GM04504 (cell line): Measurements from ENCODE around the gene LEMD2.

Experiments
- DNase-seq: peaks from one replicate; pipeline ENCODE4 v3.0.0-alpha.2; 2012; ENCODE audit warnings: low read depth

The LEMD2 gene

DNA sequence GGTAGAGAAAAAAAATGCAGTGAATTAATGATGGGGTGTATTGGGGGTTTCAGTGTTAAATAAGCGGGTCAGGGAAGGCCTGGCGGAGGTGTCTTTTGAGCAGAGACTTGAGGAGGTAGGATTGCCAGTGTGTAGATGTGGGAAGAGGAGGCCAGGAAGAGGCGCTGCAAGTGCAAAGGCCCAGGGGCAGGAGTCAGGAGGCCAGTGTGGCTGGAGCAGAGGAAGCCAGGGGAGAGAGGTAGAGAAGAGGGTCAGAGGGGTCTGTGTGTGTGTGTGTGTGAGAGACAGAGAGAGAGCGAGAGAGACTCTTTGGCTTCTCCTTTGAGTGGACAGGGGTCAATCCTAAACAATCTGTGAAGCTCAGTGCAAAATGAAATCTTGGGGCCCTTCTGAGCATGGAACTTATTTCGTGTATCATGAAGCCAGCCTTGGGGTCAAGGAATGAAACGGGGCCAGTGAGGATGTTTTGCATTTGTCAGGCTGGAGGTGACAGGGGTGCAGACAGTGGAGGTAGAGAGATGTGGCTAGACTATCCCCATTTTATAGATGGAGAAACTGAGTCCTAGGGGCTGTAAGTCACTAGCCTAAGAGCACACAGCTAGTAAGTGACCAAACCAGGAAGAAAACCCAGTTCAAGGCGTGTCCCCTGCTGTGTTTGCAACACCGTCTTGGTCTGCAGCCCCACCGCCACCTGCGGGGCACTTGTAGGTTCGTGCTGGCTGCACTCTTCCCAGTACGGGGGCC, 32.5 kb downstream of the LEMD2 start:
- DNase-seq, result no peak

DNA sequence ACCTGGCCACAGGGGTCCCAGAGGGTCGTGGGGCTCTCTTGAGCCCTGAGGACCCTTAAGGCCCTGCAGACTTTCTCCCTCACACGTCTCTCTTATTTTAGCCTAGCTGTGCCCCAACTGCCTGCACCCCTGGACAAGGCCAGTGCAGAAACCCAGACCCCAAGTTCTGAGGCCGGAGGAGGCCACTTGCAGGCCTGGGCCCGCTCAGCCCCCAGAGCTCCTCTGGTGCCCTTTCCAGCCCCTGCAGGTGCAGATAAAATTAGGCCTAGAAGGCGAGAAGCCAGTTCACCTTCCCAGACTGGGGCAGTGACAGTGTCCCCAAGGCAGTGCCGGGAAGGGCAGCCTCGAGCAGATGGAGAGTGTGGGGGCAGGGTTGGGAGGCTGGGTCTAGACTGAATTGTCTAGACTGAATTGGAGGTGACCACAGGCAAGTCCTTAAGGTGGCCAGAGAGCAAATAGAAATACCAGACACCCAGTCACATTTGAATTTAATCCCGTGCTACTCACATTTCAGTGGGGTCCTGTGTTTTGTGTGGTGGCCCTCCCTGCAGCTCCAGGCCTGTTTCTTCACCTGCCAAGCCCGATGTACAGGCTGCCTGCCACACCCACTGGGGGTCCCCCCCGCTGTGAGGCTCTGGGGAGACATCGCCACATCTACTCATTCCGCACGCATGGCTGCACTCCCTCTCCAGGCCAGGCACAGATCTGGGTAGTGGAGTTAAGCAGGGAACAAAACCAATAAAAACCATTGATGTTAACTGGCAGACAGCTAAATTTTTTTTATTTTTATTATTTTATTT, 33.7 kb downstream of the LEMD2 start:
- no peak for DNase-seq

DNA sequence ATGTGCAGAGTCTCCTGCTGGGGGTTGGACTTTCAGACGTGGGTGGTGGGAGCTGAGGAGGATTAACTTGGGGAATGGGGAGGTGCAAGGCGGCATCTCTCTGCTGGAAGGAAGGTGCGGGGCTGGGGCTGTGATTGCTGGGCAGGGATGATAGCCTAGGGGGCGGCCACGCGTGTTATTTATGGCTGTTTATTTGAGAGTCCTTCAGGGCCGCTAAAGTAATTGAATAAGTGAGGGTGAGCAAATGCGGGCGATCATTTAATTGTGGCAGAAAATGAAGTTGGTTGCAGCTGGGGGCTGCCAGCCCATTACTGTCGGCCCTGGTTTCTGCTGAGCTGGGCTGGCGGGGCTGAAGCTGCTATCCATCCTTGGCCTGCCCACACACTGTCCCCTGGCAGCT, 34.7 kb downstream of the LEMD2 start:
- no peak for DNase-seq

DNA sequence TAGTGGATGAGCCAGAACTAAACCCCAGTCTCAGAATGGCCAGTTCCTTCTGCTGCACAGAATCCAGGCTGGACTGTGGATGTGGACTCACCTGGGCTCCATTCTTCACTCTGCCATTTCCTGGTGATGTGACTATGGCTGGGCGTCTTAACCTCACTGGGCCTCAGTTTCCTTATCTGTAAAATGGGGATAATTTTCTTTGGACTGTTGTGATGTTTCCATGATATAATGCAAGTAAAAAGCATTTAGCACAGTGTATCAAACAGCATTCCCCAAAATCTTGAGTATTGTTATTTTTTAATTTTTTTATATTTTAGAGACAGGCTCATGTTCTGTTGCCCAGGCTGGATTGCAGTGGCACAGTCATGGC, 36.3 kb downstream of the LEMD2 start:
- no peak for DNase-seq

DNA sequence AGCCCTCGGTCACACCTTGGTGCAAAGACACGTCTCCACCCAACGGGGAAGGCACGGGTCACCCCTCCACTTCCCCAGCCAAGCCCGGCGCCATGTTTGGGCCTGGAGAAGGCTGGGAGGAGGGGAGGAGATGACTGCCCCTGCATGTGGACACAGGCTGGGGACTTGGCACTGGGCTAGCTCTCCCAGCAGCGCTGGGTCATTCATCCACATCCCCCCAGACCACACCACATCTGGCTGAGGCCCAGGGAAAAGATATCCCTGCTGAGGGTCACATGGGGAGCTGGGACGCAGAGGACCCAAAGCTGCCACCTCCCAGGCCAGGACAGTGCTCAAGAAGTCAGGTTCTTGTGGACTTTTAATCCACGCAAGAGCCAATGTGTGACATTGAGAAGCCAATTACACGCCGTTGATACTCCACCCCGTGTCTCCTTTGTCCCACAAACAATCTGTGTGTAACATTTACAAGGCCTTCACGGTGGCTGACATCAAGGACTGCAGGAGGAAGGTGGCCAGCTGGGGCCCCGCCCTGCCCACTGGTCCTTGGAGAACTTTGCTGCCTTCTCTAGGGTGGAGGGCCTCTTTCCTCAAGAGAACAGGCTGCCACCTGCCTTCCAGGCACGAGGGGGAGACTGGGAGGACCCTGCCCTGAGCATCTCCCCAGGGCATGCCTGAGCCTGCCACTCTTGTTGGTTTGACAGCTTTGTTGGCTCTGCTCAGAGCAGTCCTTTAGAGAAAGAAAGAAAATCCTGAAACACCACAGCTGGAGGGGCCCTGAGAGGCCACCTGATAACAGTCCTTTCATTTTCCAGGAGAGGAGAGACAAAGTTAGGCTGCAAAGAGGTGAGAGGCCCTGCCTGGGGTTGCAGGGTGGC, 36.9 kb downstream of the LEMD2 start:
- DNase-seq, result no peak

DNA sequence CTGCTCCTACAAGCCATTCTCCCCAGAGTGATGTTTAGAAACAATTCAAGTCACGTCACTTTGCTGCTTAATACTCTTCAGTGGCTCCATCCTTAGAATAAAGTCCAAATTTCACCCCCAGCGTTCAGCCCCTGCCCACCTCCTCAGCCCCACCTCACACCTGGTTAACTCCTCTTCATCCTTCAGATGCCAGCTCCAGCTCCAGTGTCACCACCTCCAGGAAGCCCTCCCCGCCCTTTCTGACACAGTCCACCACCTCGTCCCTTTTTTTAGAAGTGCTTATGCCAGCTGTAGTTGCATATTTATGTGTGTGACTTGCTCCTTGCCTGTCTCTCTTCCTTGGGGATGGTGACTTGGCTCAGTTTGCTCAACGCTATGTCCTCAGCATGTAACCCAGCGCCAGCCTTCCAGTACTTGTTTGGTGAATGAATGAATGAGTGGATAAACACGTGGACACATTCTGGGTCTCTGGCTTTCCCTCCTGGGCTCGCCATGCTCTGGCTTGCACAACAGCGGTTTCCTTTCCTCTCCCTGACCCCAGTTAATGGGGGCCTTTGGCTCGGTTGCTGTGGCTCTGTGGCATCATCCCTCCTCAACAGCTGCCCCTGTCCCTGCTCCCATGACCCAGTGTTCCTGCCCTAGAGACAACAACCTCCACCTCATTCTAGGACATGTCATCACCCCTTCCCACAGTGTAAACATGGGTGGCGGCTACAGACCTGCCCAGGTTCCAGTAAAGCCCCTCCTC, 38.5 kb downstream of the LEMD2 start:
- DNase-seq, result no peak

DNA sequence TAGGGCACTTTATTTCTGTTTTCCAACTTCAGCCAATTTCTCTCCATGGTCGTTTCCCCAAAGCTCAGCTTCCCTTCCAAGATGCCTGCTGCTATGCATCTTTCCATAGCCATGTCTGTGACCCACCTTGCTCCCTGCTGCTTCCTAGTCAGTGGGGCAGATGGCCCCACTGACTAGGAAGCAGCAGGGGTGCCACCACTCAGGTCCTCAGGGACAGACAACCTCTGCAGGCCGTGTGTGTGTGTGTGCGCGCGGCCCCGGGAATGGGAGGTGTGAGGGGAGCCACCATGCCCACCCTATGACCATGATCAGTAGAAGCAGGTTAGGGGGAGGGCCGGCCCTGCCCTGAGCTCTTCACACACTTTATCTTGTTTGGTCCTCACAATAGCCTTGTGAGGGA, 39.5 kb downstream of the LEMD2 start:
- no peak for DNase-seq

DNA sequence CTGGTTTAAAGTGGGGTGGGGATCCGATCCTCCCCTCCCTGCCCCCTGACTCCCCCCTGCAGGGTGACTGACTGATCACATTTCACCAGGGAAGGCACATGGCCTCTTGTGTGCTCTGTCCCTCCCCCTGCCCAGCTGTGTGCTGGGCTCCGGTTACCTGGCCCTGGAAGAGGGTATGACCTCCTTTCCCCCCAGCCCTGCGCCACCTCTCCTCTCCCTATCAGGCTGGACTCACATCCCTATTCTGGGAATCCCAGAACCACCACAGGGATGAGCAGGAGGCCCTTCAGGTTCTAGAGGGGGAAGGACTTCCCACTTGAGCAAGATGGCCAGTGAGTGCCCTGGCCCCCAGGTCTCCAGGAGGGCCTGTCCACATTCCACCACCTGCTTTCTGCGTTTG, 40.1 kb downstream of the LEMD2 start:
- no peak for DNase-seq

DNA sequence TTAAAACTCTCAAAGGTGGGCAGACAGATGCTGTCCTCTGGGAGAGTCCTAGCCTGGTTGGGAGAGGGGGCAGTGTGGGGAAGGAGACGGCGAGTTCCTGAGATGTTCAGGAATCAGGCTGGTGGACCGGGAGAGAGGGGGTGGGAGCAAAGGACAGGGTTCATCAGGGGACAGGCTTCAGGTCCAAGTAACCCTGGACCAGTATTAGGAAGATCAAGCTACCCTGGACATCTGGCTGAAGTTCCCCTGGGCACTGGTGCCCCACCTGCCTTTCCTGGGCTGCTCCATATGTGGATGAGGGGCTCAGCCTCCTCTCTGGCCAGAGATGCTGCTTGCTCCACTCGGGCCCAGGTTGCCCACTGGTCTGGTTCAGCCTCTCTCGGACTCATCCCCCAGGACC, 41.1 kb downstream of the LEMD2 start:
- no peak for DNase-seq

DNA sequence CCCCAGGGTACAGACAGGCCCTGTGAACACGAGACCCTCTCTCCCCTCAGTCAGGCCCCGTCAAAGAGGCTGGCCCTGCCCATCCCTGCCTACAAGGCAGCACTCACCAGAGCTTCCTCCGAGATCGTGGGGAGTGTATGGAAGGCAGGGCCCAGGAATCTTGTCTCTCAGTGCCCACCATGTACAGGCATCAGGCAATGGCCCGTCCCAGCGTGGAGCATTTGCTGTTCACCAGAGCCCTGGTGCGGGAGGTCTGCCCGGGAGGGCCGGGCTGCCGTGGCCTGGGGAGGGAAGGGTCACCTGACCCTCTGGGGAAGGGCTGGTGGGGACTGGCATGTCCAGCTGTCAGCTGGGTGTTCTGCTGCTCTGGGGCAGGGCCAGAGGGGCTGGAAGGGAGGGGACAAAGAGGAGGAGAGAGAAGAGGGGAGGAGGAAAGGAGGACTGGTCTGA, 42.3 kb downstream of the LEMD2 start, which contains the start of gene IP6K3:
TSS of gene IP6K3 (minus strand) at position 255 of the 450 bp plus-strand sequence. CDS start 11,429 bp downstream, outside the sequence.
- DNase-seq, result no peak

DNA sequence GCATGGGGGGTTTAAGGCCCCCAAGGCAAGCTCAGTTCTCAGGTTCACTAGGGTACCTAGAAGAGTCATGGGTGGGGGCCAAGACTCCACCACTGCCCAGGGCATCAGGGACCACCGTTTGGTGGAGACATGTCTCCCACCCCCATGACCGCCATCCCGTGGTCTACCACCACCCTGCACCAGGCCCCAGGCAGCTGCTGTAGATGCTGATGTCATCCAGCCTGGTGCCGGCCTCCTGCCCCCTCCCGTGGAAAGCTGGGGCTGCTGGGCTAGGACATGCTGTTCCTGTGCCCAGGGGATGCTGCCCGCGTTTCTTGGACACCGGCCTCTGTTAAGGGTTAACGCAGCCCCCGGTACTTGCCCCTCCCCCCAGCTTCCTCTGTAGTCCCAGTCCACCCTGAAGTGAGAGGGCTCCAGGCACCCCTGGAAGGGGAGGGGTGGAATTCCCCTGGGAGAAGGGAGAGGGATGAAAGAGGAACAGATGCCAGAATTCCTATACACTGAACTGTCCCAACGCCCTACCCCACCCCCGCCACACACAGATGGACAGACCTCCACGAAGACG, 42.8 kb downstream of the LEMD2 start:
- no peak for DNase-seq

DNA sequence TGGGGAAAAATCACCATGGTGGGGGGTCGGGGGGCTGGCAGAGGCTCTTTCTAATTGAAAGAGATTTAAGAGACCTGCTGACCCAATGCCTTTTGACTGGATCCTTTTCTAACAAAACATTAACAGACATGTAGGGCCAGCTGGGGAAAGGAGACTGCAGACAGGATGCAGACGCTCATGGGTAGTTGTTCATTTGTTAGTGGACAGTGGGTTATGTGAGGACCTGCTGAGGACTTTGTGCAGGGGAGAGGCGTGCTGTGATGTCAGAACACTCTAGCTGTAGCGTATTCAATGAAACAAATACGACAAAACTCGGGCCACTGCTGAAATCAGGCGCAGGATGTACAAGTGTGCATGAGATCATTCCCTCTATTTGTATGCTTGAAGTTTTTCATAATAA, 43.4 kb downstream of the LEMD2 start:
- DNase-seq, result no peak

DNA sequence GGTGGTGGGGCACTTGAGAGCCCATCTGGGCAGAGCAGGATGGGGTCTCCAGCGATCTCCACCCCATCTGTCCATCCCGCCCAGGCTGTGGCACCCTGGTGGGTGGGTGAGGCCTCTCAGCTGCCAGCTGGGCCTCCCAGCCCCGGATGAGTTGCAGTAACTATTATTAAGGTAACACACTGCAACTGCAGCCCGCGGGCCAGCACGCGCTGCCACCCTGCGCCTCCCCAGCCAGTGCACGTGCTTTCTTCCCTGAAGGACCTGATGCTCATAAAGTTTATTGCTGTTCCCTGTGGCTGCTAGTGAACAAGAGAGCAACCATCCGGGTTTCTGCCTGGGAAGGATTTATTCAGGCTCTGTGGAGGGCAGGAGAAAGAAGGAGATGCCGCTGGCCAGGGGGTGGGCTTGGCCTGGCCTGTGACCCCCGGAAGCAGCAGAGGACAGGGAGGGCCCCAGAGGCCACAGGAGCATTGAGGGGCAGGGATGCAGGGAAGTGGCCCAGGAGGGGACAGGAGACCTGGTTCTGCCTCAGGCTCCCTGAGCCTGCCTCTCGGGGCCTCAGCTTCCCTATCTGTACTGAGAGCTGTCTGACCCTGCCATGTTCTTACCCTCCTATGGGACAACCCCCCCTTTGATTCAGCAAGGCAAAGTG, 43.9 kb downstream of the LEMD2 start:
- no peak for DNase-seq

DNA sequence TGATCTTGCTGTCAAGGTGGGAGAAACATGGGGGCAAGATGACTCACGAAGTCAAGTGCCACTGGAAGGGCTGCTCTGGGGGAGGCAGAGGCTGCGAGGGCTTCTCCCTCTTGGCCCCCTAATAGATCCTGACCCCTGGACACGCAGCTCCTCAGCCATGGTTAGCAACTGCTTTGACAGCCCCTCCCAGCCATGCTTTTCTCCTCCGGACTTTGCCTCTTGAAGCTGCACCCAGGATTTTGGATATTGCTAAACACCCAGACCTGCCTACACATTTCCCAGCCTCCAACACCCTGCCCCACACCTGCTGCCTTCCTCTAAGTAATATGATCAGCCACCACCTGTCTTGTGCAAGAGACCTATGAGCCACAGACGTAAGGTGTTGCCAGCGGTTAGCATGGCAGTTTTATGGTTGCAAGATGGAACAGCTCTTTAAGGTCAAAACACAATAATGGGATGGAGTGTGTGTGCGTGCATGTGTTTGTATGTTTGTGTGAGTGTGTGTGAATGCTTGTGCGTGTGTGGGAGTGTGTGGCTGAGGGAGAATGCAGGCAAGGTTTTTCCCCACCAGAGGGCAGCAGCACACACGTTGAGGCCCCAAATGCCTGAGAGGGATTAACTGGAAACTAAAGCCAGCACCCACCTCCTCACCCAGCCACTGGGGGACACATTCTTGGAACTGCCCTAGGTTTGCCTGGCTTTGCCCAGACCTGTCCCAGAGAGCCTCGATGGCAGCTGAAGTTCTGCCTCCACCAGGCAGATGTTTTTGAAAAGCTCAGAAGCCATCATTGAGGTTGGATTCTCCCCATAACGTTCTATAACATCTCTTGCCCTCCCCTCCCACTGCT, 44.7 kb downstream of the LEMD2 start:
- peak; percentile 32 for DNase-seq

DNA sequence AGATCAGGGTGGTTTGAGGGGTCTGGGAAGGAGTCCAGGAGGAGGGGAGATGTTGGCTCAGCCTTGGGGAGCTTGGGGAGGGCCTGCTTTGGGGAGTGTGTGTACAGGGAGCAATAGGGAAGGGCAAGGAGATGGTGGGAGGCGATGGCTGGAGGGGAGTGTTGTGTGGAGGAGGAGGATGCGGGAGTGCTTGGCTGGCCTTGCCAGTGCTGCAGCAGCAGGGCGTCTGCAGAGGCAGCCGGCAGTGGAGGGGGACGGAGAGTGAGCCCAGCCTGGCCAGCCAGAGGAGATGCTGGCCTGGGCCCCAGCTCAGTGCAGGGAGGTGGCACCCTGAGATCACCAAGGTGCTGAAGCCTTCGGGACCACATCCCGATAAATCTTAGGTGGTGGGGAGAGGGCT, 46.1 kb downstream of the LEMD2 start:
- no peak for DNase-seq

DNA sequence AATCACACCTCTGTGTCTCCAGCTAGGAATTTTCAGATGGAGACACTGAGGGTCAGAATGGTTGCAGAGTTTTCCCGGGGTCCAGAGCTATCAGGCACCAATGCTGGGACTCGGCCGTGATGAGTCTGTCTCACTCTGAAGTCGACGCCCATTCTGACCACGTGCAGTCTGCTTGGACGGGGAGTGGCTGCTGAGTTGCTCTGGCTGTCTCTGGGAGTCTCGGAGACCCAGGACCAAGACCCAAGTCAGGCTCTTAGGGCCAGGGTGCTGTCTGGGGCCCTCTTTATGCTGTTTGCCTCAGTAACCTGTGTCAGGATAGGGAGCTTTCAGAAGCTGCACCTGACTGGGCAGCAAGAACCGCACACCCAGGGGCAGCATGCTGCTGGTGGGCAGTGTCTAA, 46.8 kb downstream of the LEMD2 start:
- DNase-seq, result no peak

DNA sequence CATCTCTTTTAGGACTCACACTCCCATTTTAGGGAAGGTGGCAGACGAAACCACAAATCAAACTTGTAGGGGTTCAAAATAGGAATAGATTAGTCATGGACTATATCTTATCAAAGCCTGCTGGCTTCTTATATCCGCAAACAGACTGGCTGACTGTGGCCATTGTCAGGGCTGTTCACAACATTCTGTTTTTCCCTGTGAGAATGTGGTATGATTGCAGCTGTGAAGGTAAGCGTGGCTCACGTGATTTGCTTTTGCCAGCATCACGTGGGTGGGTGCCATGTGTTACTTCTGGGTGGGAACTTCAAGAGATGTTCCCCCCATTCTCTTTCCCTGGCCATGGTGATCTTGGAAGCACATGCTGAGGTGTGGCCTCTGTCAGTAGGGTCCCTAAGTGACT, 48.1 kb downstream of the LEMD2 start:
- no peak for DNase-seq

DNA sequence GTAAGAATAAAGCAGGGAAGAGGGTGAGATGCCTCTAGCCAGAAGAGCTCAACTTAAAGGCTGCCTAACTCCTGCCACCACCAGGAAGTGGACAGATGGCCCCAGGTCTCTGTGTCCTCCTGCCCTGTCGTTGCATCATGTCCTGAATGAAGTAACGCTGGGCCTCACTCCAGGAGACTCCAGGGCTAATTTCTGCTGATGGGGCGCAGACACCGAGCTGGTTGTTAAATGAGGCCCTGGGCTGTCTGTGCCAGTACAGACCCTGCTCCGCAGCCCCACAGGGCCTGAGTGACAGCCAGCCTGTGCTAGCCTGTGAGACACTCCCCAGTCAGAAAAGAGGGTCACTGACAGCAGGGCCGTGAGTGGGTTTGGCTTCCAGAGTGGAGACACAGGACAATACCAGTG, 48.7 kb downstream of the LEMD2 start:
- DNase-seq, result no peak

DNA sequence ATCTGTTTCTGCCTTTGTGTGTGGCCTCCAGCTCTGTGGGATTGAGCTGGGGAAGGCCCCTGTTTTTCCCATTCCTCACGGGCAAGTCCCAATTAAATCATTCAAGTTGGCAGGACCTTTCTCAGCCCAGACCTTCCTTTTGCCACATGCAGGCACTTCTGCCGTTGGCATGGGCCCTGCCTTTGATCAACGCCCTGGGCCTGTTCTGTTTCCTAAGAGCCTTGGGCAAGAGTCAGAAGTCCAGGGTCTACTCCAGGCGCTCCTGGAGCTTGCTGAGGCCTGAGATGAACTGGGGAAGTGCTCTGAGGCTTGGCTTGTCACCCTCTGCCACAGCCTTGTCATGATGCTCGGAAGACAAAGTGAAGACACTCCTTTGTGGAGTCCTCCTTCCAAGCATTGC, 49.4 kb downstream of the LEMD2 start:
- DNase-seq, result no peak

DNA sequence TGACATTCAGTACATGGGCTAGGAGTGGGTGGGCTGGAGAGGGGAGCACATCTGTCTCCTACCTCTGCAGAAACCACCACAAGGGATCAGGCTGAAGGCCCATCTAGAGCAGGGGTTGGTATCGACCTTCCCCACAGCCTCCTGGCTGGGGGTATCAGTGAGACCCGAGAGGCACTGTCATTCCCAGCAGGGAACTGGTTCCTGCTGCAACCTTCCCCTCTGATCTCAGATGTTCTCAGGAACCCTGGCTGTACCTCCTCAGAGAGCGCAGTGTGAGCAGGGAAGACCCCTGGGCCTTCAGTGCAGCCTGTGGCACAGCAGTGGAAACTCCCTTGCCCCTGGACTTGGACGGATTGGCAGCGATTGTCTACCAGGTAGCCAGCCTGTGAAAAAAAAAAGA, 50.1 kb downstream of the LEMD2 start:
- DNase-seq, result no peak
